GM20000 (cell line): Measurements from ENCODE around the gene KRT16.
"Not testable (repeated sequence)": the region's sequence is repeated elsewhere in the genome, so short reads cannot be mapped to it uniquely, and the experiment has no call there.

Source experiments
- DNase-seq: peaks from one replicate; pipeline ENCODE4 v3.0.0; 2012; ENCODE audit warnings: low spot score
- TF ChIP-seq, protein P1 (sequence below): IDR thresholded peaks from 2 replicates; pipeline ENCODE4 v1.5.1; 2012; ENCODE audit warnings: mild to moderate bottlenecking, control low read depth; ENCODE audit errors: extremely low read depth, missing control alignments

Gene KRT16

DNA sequence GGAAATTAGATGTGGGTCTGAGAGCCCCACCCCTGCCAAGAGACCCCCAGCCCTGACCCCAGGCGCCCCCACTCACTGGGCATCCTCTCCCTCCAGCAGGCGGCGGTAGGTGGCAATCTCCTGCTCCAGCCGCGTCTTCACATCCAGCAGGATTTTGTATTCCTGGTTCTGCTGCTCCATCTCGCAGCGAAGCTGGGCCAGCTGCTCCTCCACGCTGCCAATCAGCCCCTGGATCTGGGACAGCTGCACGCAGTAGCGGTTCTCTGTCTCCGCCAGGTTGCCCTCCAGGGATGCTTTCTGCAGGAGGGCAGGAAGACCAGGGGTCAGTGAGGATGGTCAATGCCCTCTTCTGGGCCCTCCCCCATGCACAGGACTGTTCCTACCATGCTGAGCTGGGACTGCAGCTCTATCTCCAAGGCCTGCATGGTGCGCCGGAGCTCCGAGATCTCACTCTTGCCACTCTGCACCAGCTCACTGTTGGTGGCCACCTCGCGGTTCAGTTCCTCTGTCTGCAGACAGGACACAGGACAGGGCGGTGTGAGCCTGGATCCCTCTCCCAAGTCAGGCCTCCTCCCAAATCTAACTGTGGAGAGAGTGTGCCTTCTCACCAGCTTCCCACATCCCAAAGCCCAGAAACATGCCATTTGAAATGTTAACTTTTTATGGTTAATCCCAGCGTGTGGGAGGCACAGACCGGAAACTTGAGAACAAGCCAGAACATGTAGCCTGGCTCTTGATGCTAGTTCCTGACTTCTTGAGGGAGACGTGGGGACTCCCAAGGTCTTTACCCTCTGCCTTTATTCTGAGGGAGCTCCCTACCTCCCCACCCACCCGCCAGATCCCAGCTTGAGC is 8.2 kb upstream of the KRT16 start:
- DNase-seq = no peak
- TF ChIP-seq, protein P1, sequence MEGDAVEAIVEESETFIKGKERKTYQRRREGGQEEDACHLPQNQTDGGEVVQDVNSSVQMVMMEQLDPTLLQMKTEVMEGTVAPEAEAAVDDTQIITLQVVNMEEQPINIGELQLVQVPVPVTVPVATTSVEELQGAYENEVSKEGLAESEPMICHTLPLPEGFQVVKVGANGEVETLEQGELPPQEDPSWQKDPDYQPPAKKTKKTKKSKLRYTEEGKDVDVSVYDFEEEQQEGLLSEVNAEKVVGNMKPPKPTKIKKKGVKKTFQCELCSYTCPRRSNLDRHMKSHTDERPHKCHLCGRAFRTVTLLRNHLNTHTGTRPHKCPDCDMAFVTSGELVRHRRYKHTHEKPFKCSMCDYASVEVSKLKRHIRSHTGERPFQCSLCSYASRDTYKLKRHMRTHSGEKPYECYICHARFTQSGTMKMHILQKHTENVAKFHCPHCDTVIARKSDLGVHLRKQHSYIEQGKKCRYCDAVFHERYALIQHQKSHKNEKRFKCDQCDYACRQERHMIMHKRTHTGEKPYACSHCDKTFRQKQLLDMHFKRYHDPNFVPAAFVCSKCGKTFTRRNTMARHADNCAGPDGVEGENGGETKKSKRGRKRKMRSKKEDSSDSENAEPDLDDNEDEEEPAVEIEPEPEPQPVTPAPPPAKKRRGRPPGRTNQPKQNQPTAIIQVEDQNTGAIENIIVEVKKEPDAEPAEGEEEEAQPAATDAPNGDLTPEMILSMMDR = no peak

DNA sequence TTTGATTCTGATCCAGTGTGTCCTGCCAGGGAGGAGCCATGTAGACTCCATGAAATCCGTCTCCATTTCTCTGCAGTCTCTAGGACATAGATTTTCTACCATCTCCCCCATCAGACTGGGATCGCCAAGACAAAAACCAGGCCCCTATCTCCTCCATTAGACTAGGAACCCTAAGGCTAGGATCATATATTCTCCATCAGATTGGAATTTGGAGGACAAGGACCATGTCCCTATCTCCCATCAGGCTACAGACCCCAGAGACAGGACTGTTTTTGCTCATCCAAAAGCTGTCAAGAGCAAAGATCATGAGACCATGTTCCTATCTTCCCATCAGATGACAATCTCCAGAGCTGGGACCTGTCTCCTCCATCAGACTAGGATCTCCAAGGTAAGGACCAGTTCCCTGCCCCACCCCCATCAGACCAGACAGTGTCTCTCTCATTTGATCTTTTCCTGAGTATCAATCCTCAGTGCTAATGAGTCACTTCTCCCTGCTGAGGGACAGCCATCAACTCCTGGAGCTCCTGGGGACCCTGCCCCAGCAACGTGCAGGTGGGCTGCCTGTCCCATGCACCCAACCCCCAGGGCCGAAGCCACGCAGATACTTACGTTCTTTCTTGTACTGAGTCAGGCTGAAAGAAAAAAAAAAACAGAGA is 7.5 kb upstream of the KRT16 start:
- not testable (repeated sequence) for DNase-seq

DNA sequence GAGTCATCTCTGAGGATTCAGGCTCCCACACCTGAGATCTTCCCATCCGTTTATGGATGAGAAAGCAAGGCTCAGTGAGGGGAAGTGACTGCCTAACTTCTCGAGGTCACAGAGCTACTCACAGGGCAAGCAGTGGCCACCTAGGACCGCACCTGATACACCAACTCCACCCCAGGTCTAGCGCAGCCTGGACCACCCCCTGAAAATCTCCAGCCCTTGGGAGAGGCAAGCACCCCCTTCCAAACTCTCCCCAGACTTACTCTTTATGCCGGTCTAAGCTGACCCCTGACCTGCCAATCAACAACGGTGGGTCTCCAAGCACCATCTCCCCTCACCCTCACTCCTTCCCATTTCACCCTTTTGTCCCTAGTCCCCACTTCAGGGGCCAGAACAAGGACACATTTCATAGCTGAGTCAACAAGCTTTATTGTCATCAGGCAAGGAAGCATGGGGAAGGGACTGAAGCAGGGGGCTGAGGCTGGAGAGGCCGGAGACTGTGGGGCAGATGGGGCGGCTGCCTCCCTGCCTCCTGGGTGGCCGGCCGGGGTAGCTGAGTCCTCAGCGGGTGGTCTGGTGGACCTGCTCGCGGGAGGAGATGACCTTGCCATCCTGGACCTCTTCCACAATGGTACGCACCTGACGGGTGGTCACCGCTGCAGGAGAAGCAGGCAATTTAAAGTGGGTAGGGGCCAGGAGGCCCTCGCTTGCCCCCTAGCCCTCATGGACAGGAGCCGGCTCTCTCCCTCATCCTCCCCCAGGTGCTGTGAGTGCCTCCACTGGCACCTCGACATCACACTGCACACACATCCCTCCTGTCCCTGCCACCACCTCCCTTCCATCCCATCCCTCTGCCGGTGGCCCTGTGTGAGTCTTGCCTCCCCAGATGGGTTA is 6.7 kb upstream of the KRT16 start:
- TF ChIP-seq, protein P1 = no peak
- no peak for DNase-seq

DNA sequence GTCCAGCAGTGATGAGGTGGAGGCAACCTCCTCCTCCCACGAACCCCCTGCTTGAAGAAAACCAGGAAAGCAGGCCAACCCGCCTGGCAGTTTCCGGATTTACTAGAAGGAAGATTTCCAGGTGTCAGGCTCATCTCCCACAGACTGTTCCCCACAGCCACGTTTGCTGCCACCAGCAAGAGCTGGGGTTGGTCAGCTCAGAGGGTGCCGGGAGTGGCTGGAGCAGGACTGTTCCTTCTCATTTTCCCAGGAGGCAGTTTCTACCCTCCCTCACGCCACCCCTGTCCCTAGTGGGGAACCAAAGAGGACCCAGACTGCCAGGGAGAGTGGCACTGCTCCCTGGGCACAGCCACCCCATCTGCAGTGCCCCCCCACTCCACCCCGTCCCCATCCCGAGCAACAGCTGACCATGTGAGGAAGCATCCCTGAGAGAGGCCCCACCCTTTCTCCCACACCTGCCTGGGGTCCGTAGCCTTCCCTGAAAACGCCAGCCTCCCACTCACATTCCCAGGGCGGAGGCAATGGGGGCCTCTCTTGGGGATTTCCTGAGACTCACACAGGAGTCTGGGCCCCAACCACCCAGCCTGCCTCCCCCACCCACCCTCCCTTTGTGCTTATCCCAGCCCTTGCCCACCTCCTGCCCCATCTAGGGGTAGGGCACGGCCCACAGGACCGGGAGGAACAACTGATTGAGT is 5.9 kb upstream of the KRT16 start:
- no peak for DNase-seq
- TF ChIP-seq, protein P1 = no peak

DNA sequence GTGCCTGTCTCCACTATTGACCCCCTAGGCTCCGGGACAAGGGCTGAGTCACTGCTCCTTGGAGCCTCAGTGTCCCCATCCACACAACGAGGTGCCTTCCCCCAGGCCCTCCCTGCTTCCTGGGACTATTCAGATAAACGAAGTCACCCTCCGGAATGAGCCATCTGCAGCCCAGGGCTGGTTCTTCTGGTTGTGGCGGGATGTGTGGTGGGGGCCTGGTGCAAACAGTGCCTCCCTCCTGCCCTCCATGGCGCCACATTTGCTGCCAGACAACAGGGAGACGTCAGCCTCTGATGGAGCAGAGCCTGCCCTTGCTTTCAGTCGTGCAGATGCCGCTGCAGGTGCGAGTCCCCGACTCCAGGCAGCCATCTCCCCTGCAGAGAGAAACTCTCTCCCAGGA is 5.1 kb upstream of the KRT16 start:
- TF ChIP-seq, protein P1 = no peak

DNA sequence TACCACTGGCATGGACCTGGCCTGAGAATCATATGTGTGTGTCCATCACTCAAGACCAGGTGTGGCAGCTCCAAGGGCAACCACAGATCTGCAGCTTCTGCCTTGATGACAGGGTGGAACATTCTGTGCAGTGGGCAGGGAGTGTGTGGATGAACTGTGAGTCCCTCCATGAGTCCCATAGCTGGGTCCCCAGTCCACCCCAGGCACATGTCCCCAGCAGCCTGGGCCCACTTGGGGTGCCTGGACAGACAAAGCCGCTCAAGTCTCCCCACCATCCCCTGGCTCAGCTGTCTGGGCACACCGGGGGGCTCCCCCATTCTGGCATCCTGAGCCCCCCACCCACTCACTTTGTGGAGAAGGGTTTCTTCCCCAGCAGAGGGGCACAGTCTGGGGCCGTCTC is 4.6 kb upstream of the KRT16 start:
- TF ChIP-seq, protein P1 = no peak
- no peak for DNase-seq

More for the DNA sequence above, 5.1 kb upstream of the KRT16 start:
- DNase-seq = no peak

DNA sequence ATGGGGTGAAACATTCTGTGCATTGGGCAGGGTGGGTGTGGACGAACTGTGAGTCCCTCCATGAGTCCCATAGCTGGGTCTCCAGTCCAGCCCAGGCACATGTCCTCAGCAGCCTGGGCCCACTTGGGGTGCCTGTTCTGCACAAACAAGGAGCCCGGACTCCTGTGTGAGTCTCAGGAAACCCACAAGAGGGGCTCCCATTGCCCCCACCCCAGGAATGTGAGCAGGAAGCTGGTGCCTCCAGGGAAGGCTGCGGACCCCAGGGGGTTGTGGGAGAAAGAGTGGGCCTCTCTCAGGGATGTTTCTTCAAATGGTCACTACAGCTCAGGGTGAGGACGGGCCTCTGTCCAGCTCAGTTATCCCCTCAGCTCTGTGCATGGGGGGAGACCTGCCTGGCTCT is 3.9 kb upstream of the KRT16 start:
- DNase-seq = not testable (repeated sequence)

DNA sequence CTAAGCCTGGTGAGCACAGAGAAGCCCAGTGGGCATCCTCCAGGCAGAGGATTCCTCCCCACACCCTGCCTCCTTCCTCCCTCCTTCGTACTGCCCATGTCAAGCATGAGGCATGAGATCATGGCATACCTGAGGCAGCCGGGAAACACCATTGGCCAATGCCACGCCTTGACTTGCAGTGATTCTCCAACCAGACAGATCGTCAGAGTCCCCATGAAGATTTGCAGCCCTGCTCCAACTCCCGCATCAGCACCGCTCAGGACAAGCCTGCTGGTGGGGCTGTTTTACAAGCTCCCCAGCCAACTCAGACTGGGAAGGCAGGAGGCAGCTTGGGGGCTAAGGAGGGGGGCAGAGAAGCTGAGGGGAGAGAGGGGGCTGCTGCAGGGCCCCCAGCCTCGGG is 2.9 kb upstream of the KRT16 start:
- DNase-seq = no peak
- TF ChIP-seq, protein P1 = no peak

DNA sequence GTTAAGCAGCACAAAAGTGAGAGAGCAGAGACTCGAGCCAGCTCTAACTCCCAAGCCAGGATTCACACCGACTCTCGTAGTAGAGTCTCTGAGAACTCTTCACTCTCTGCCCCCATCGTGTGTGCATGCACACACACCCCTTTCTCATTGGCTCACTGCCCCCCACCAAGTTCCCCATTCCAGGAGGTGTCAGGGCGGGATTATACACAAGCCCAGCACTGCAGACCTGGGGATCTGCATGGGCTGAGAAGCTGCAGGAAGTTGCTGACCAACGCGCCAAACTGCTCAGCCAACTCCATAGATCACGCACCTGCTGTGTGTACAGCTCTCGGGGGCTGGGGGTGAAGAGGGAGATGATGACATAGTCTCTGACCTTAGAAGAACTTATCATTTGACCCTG is 2.2 kb upstream of the KRT16 start:
- DNase-seq = not testable (repeated sequence)
